NCI-H1930 (cell line): ENCODE results near the gene PASK.

Source experiments
- DNase-seq, 2 experiments: peaks; one replicate each; lab custom pipeline; 2025; lab: John Stamatoyannopoulos, UW

The PASK gene

GRCh38 chr2:241064802-241065354 lies 84.4 kb downstream of the PASK start:
- DNase-seq = no peak

GRCh38 chr2:241064008-241064801 lies 85.1 kb downstream of the PASK start:
- no peak for DNase-seq

- DNase-seq = no peak
These were observed 85.7 kb downstream of the PASK start for GRCh38 chr2:241063587-241063986.

GRCh38 chr2:241063093-241063551 lies 86.2 kb downstream of the PASK start:
- no peak for DNase-seq

- no peak for DNase-seq
These were observed 86.7 kb downstream of the PASK start for GRCh38 chr2:241062389-241063092.

- no peak for DNase-seq
These were observed 88.0 kb downstream of the PASK start for GRCh38 chr2:241061275-241061674.
